ENCODE measurements around the gene RNF11. TPM values are rescaled to one million over a fixed set of nuclear protein-coding genes. Genes with fewer than 3 reads are reported as not detected.

The RNF11 gene
- total RNA-seq, 1 donor from 2014 or later, result 83.6 TPM

DNA sequence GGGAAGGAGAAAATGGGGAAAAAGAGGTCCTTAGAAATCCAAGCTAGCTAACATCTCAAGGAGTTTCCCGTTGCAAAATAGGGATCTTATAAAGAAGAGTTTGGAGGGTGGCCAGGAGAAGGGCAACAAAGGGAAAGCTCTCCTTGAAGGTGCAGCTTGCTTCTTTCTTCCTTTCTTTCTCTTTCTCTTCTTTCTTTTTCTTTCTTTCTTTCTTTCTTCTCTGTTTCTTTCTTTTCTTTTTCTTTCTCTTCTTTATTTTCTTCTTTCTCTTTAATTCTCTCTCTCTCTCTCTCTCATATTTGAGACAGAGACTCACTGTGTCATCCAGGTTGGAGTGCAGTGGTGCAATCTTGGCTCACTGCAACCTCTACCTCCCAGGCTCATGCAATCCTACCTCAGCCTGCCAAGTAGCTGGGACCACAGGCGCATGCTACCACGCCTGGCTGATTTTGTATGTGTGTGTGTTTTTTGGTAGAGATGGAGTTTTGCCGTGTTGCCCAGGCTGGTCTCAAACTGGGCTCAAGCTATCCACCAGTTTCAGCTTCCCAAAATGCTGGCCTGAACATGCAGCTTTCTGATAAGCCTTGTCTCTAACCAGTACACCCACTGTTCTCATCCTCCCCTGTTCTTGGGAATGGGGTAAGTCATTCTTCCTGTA, 44.4 kb downstream of the RNF11 start:
- Histone ChIP-seq H3K27me3 (ENCODE audit: low read depth) (no peaks in the 10 kb centered on the region), H3K9me3 (no peaks in the 10 kb centered on the region), H3K4me1 (peaks cover 12% of the 10 kb centered on the region), H3K36me3 (peaks cover 11% of the 10 kb centered on the region), H3K27ac (no peak overlapping the region), H3K4me3 (no peak overlapping the region)
- intact Hi-C loops (cut with DNase I), result no loop called here
- no peak for ATAC-seq
- DNase-seq, result no peak
- TF ChIP-seq CTCF (IDR thresholded peaks at IDR 0.05), result no peak

GRCh38 chr1:51281807-51282206, 45.7 kb downstream of the RNF11 start:
- intact Hi-C loops (cut with DNase I), result no loop called here
- DNase-seq (no peak), ATAC-seq (no peak)
- Histone ChIP-seq H3K9me3 (no peaks in the 10 kb centered on the region), H3K4me1 (peaks cover 12% of the 10 kb centered on the region), H3K27ac (no peak overlapping the region), H3K36me3 (peaks cover 3% of the 10 kb centered on the region), H3K27me3 (ENCODE audit: low read depth) (no peaks in the 10 kb centered on the region), H3K4me3 (no peak overlapping the region)
- TF ChIP-seq CTCF (IDR thresholded peaks at IDR 0.05), result no peak

GRCh38 chr1:51282605-51283004, 46.5 kb downstream of the RNF11 start:
- no peak overlapping the region for H3K4me3 ChIP-seq
- H3K27me3 ChIP-seq (ENCODE audit: low read depth), result no peaks in the 10 kb centered on the region
- H3K27ac ChIP-seq, result no peak overlapping the region
- intact Hi-C loops (cut with DNase I), result no loop called here
- H3K9me3 ChIP-seq, result no peaks in the 10 kb centered on the region
- H3K4me1 ChIP-seq, result peaks cover 12% of the 10 kb centered on the region
- no peak for DNase-seq
- no peak for TF ChIP-seq CTCF (IDR thresholded peaks at IDR 0.05)
- no peaks in the 10 kb centered on the region for H3K36me3 ChIP-seq
- no peak for ATAC-seq

DNA sequence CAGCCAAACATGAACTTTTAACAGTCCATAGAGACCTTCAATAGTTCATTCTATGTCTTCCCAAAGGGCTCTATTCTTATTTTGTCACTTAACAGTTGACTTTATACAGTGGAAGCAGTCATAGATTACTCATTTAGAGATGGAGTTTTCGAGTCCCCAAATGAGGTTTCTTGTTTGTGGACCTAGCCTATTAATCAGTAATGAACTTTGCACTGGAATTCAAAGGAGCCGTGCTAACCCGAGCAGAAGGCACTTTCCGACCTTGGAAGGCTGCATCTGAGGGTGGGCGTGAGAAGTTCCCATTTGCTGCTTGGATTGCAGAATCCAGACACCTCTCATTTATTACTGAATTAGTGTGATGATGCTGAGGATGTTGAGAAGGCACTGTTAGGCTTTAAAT, 47.9 kb downstream of the RNF11 start:
- H3K4me3 ChIP-seq, result no peak overlapping the region
- H3K27me3 ChIP-seq (ENCODE audit: low read depth), result no peaks in the 10 kb centered on the region
- no peaks in the 10 kb centered on the region for H3K9me3 ChIP-seq
- H3K27ac ChIP-seq, result no peak overlapping the region
- DNase-seq (no peak), ATAC-seq (no peak)
- peaks cover 12% of the 10 kb centered on the region for H3K4me1 ChIP-seq
- H3K36me3 ChIP-seq, result peaks cover 7% of the 10 kb centered on the region
- TF ChIP-seq CTCF (IDR thresholded peaks at IDR 0.05), result no peak
- intact Hi-C loops (cut with DNase I), result no loop called here

DNA sequence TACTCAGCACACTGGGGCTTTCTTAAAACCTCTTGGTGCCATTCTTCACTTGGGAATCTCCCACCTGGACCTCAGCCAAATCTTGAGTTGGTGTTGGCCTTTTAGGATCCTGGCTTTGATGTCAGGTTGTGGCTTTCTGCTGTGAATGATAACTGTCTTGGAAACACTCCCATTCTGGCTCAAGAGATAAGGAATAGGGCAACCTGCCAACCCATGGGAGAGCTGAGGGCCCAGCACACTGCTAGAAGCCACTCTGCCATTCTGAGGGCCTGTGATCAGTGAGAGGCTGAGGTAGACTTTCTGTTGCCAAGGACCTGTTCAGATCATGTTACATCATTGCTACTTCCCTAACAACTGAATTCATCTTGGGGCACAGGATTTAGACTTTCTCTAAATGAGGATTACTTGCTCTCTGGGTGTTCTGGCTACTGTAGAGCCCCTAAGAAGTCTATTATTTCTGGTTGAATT, 48.4 kb downstream of the RNF11 start:
- Histone ChIP-seq H3K27ac (no peak overlapping the region), H3K27me3 (ENCODE audit: low read depth) (no peaks in the 10 kb centered on the region), H3K4me1 (peaks cover 12% of the 10 kb centered on the region), H3K36me3 (peaks cover 7% of the 10 kb centered on the region), H3K9me3 (no peaks in the 10 kb centered on the region), H3K4me3 (no peak overlapping the region)
- TF ChIP-seq CTCF (IDR thresholded peaks at IDR 0.05), result no peak
- intact Hi-C loops (cut with DNase I), result no loop called here
- no peak for DNase-seq
- peak; percentile 72 to 79 for ATAC-seq

Data from lower lobe of right lung (tissue), 2 donors.